Measurements from ENCODE around the gene ADGRG6.

The ADGRG6 gene

GRCh38 chr6:142458836-142459235 lies 157.0 kb downstream of the ADGRG6 start:
- H3K27me3 ChIP-seq (replicated peaks; ENCODE audit: control insufficient read depth, insufficient read depth, low read length, poor library complexity, severe bottlenecking): no peaks in the 10 kb centered on the region

GRCh38 chr6:142459271-142459670 lies 157.5 kb downstream of the ADGRG6 start:
- DNase-seq: no peak
- H3K27me3 ChIP-seq (replicated peaks; ENCODE audit: control insufficient read depth, insufficient read depth, low read length, poor library complexity, severe bottlenecking): no peaks in the 10 kb centered on the region
- peaks cover 8% of the 10 kb centered on the region for H3K9me3 ChIP-seq (ENCODE audit: control insufficient read depth, low read length)
- H3K4me1 ChIP-seq (ENCODE audit: control insufficient read depth, insufficient read depth, low read length, poor library complexity, severe bottlenecking): no peaks in the 10 kb centered on the region
- no peak overlapping the region for H3K27ac ChIP-seq (ENCODE audit: insufficient read depth, low read length, poor library complexity, severe bottlenecking)
- no peak overlapping the region for H3K4me3 ChIP-seq (ENCODE audit: insufficient read depth, low read depth, low read length, poor library complexity, severe bottlenecking)
- H3K36me3 ChIP-seq (ENCODE audit: control insufficient read depth, insufficient read depth, low read length): no peaks in the 10 kb centered on the region

More at GRCh38 chr6:142458836-142459235, 157.0 kb downstream of the ADGRG6 start:
- Histone ChIP-seq H3K4me1 (ENCODE audit: control insufficient read depth, insufficient read depth, low read length, poor library complexity, severe bottlenecking) (no peaks in the 10 kb centered on the region), H3K36me3 (ENCODE audit: control insufficient read depth, insufficient read depth, low read length) (no peaks in the 10 kb centered on the region), H3K27ac (ENCODE audit: insufficient read depth, low read length, poor library complexity, severe bottlenecking) (no peak overlapping the region), H3K4me3 (ENCODE audit: insufficient read depth, low read depth, low read length, poor library complexity, severe bottlenecking) (no peak overlapping the region), H3K9me3 (ENCODE audit: control insufficient read depth, low read length) (peaks cover 8% of the 10 kb centered on the region)
- no peak for DNase-seq

DNA sequence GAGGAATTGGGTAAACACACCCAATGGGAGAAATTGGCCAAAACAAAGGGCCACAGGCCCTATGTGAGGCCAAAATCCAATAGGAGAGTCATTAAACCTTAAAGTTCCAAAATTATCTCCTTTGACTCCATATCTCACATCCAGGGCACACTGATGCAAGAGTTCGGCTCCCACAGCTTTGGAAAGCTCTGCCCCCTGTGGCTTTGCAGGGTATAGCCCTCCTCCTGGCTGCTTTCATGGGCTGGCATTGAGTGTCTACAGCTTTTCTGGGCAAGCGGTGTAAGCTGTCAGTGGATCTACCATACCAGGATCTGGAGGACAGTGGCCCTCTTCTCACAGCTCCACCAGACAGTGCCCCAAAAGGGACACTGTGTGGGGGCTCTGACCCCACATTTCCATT lies 160.5 kb downstream of the ADGRG6 start:
- Histone ChIP-seq H3K27ac (ENCODE audit: insufficient read depth, low read length, poor library complexity, severe bottlenecking) (no peak overlapping the region), H3K27me3 (replicated peaks; ENCODE audit: control insufficient read depth, insufficient read depth, low read length, poor library complexity, severe bottlenecking) (no peaks in the 10 kb centered on the region), H3K4me1 (ENCODE audit: control insufficient read depth, insufficient read depth, low read length, poor library complexity, severe bottlenecking) (no peaks in the 10 kb centered on the region), H3K4me3 (ENCODE audit: insufficient read depth, low read depth, low read length, poor library complexity, severe bottlenecking) (no peak overlapping the region), H3K9me3 (ENCODE audit: control insufficient read depth, low read length) (peaks cover 8% of the 10 kb centered on the region), H3K36me3 (ENCODE audit: control insufficient read depth, insufficient read depth, low read length) (no peaks in the 10 kb centered on the region)
- DNase-seq: no peak

GRCh38 chr6:142463988-142464387 lies 162.2 kb downstream of the ADGRG6 start:
- Histone ChIP-seq H3K27me3 (replicated peaks; ENCODE audit: control insufficient read depth, insufficient read depth, low read length, poor library complexity, severe bottlenecking) (no peaks in the 10 kb centered on the region), H3K9me3 (ENCODE audit: control insufficient read depth, low read length) (peaks cover 8% of the 10 kb centered on the region), H3K4me3 (ENCODE audit: insufficient read depth, low read depth, low read length, poor library complexity, severe bottlenecking) (no peak overlapping the region), H3K36me3 (ENCODE audit: control insufficient read depth, insufficient read depth, low read length) (no peaks in the 10 kb centered on the region), H3K4me1 (ENCODE audit: control insufficient read depth, insufficient read depth, low read length, poor library complexity, severe bottlenecking) (no peaks in the 10 kb centered on the region), H3K27ac (ENCODE audit: insufficient read depth, low read length, poor library complexity, severe bottlenecking) (no peak overlapping the region)
- no peak for DNase-seq

- no peak overlapping the region for H3K27ac ChIP-seq (ENCODE audit: insufficient read depth, low read length, poor library complexity, severe bottlenecking)
- DNase-seq: no peak
- H3K27me3 ChIP-seq (replicated peaks; ENCODE audit: control insufficient read depth, insufficient read depth, low read length, poor library complexity, severe bottlenecking): no peaks in the 10 kb centered on the region
- H3K4me3 ChIP-seq (ENCODE audit: insufficient read depth, low read depth, low read length, poor library complexity, severe bottlenecking): no peak overlapping the region
- H3K36me3 ChIP-seq (ENCODE audit: control insufficient read depth, insufficient read depth, low read length): no peaks in the 10 kb centered on the region
- H3K9me3 ChIP-seq (ENCODE audit: control insufficient read depth, low read length): no peaks in the 10 kb centered on the region
- H3K4me1 ChIP-seq (ENCODE audit: control insufficient read depth, insufficient read depth, low read length, poor library complexity, severe bottlenecking): no peaks in the 10 kb centered on the region
These were observed 167.4 kb downstream of the ADGRG6 start for GRCh38 chr6:142469220-142469619.

DNA sequence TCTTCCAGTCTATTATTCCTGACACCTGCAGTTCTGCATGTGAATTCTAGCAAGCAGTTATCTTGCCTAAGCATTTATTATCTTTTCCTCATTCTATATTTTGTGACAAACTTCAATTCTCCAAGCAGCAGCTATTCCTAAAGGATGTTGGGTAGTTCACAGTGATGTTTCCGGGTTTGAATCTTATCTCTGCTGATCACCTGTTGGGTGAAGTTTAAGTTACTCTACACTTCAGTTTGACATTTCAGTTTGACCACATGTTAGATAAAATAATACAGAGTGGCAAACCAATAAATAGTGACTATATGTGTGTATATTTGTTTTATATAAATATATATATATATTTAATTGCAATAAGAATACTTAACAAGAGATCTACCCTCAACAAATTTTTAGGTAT lies 168.6 kb downstream of the ADGRG6 start:
- H3K36me3 ChIP-seq (ENCODE audit: control insufficient read depth, insufficient read depth, low read length): no peaks in the 10 kb centered on the region
- no peak for DNase-seq
- H3K4me3 ChIP-seq (ENCODE audit: insufficient read depth, low read depth, low read length, poor library complexity, severe bottlenecking): no peak overlapping the region
- no peaks in the 10 kb centered on the region for H3K9me3 ChIP-seq (ENCODE audit: control insufficient read depth, low read length)
- no peaks in the 10 kb centered on the region for H3K27me3 ChIP-seq (replicated peaks; ENCODE audit: control insufficient read depth, insufficient read depth, low read length, poor library complexity, severe bottlenecking)
- H3K4me1 ChIP-seq (ENCODE audit: control insufficient read depth, insufficient read depth, low read length, poor library complexity, severe bottlenecking): no peaks in the 10 kb centered on the region
- no peak overlapping the region for H3K27ac ChIP-seq (ENCODE audit: insufficient read depth, low read length, poor library complexity, severe bottlenecking)

GRCh38 chr6:142474531-142475289 lies 172.9 kb downstream of the ADGRG6 start:
- DNase-seq: no peak
- Histone ChIP-seq H3K9me3 (ENCODE audit: control insufficient read depth, low read length) (no peaks in the 10 kb centered on the region), H3K27ac (ENCODE audit: insufficient read depth, low read length, poor library complexity, severe bottlenecking) (no peak overlapping the region), H3K27me3 (replicated peaks; ENCODE audit: control insufficient read depth, insufficient read depth, low read length, poor library complexity, severe bottlenecking) (no peaks in the 10 kb centered on the region), H3K4me3 (ENCODE audit: insufficient read depth, low read depth, low read length, poor library complexity, severe bottlenecking) (no peak overlapping the region), H3K36me3 (ENCODE audit: control insufficient read depth, insufficient read depth, low read length) (no peaks in the 10 kb centered on the region), H3K4me1 (ENCODE audit: control insufficient read depth, insufficient read depth, low read length, poor library complexity, severe bottlenecking) (no peaks in the 10 kb centered on the region)

DNA sequence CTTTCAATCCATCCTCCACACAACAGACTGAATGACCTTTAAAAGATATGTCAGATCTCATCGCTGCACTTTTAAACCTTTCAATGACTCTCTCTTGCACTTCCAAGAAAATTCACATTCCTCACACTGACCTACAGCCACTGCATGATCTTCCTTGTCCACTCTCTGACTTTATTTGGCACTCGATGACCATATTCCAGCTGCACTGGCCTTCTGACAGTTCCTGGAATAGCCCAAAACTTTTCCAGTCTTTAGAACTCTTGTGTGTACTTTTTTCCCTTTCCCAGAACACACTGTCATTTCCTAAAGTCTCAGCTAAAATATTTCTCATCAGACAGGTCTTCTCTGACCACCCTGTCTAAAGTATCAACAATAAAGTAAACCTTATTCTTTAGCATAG lies 174.6 kb downstream of the ADGRG6 start:
- DNase-seq: no peak
- no peak overlapping the region for H3K27ac ChIP-seq (ENCODE audit: insufficient read depth, low read length, poor library complexity, severe bottlenecking)
- no peaks in the 10 kb centered on the region for H3K4me1 ChIP-seq (ENCODE audit: control insufficient read depth, insufficient read depth, low read length, poor library complexity, severe bottlenecking)
- H3K4me3 ChIP-seq (ENCODE audit: insufficient read depth, low read depth, low read length, poor library complexity, severe bottlenecking): no peak overlapping the region
- H3K36me3 ChIP-seq (ENCODE audit: control insufficient read depth, insufficient read depth, low read length): no peaks in the 10 kb centered on the region
- H3K27me3 ChIP-seq (replicated peaks; ENCODE audit: control insufficient read depth, insufficient read depth, low read length, poor library complexity, severe bottlenecking): no peaks in the 10 kb centered on the region
- no peaks in the 10 kb centered on the region for H3K9me3 ChIP-seq (ENCODE audit: control insufficient read depth, low read length)

- no peak overlapping the region for H3K4me3 ChIP-seq (ENCODE audit: insufficient read depth, low read depth, low read length, poor library complexity, severe bottlenecking)
- no peak overlapping the region for H3K27ac ChIP-seq (ENCODE audit: insufficient read depth, low read length, poor library complexity, severe bottlenecking)
- no peaks in the 10 kb centered on the region for H3K27me3 ChIP-seq (replicated peaks; ENCODE audit: control insufficient read depth, insufficient read depth, low read length, poor library complexity, severe bottlenecking)
- no peaks in the 10 kb centered on the region for H3K9me3 ChIP-seq (ENCODE audit: control insufficient read depth, low read length)
- no peaks in the 10 kb centered on the region for H3K4me1 ChIP-seq (ENCODE audit: control insufficient read depth, insufficient read depth, low read length, poor library complexity, severe bottlenecking)
- H3K36me3 ChIP-seq (ENCODE audit: control insufficient read depth, insufficient read depth, low read length): no peaks in the 10 kb centered on the region
- no peak for DNase-seq
These were observed 176.3 kb downstream of the ADGRG6 start for GRCh38 chr6:142478117-142478516.

DNA sequence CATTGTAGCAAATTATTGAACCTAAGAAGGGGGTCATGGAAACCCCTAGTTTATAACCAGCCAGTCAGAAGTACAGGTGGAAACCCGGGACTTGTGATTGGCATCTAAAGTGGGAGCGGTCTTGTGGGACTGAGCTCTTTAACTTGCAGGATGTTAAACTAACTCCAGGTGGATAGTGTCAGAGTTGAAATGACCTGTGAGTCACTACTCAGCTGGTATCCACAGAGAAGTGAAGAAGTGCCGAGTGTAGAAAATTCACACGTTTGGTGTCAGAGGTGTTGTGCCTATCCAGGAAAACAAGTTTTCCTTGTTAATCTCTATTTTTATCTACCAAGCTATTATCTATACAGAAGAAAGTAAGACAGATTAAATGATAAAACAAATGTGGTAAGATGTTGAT lies 179.7 kb downstream of the ADGRG6 start:
- Histone ChIP-seq H3K4me3 (ENCODE audit: insufficient read depth, low read depth, low read length, poor library complexity, severe bottlenecking) (no peak overlapping the region), H3K36me3 (ENCODE audit: control insufficient read depth, insufficient read depth, low read length) (no peaks in the 10 kb centered on the region), H3K27me3 (replicated peaks; ENCODE audit: control insufficient read depth, insufficient read depth, low read length, poor library complexity, severe bottlenecking) (no peaks in the 10 kb centered on the region), H3K4me1 (ENCODE audit: control insufficient read depth, insufficient read depth, low read length, poor library complexity, severe bottlenecking) (no peaks in the 10 kb centered on the region), H3K27ac (ENCODE audit: insufficient read depth, low read length, poor library complexity, severe bottlenecking) (no peak overlapping the region), H3K9me3 (ENCODE audit: control insufficient read depth, low read length) (no peaks in the 10 kb centered on the region)
- no peak for DNase-seq

Data from effector memory CD4-positive, alpha-beta T cell (primary cell).